Measurements from ENCODE around the gene PSME3. TPM values are rescaled to one million over a fixed set of nuclear protein-coding genes. Genes with fewer than 3 reads are reported as not detected.
"Not testable (repeated sequence)": the region's sequence is repeated elsewhere in the genome, so short reads cannot be mapped to it uniquely, and the experiment has no call there.

PSME3 gene
- total and polyA plus RNA-seq, 9 of the 15 experiments (the other 6 are each of a cell fraction or from before 2014, with no cell fraction given) = 31.2 to 275 (median 141) TPM

GRCh38 chr17:42873932-42874695, 40.9 kb downstream of the PSME3 start:
- H4K20me1 ChIP-seq (replicated peaks; ENCODE audit: control insufficient read depth, insufficient read depth, low read length); intact Hi-C loops (cut with micrococcal nuclease); CTCF ChIA-PET (ENCODE audit: low intra/inter-chr PET ratio); H3K36me3 ChIP-seq (ENCODE audit: control insufficient read depth, insufficient read depth, low read length); H3K9ac ChIP-seq (ENCODE audit: insufficient read depth in 1 of 2, low read depth in 2 of 2, low read length in 2 of 2); DNase-seq (ENCODE audit: extremely low read depth in 1 of 4, low spot score in 3 of 4); POLR2A ChIA-PET; H3K4me3 ChIP-seq; FAIRE-seq; in situ Hi-C loops (cut with MboI); ATAC-seq; BruUV-seq (replicated peaks); H3K79me2 ChIP-seq (ENCODE audit: control insufficient read depth, insufficient read depth, low read length); H3K27ac ChIP-seq (ENCODE audit: extremely low read depth, low read depth, low read length); H3K4me2 ChIP-seq (ENCODE audit: insufficient read depth, low read length); H3K9me3 ChIP-seq (replicated peaks; ENCODE audit: control insufficient read depth, insufficient read depth, low read depth, low read length); H3K9me1 ChIP-seq (ENCODE audit: control insufficient read depth, insufficient read depth, low read length); H2AFZ ChIP-seq (ENCODE audit: low read depth, low read length): not testable (repeated sequence)
- peaks cover 23 to 34% of the 10 kb centered on the region in 2 experiments for H3K27me3 ChIP-seq (ENCODE audit: control insufficient read depth in 2 of 2, insufficient read depth in 2 of 2, low read length in 2 of 2)
- TF ChIP-seq TFE3 (CRISPR knock-in tag; IDR thresholded peaks at IDR 0.05) (0 out of 2 replicates have a peak, but pooled peaks have one; percentile 13), ESRRA (IDR thresholded peaks at IDR 0.05; ENCODE audit: borderline replicate concordance, low read depth) (0 out of 2 replicates have a peak, but pooled peaks have one; percentile 18)
- 5% methylated on average over 6 of the region's 12 CpGs for WGBS (ENCODE audit: insufficient coverage, low coverage, missing lambda C conversion rate)
- H3K4me1 ChIP-seq (replicated peaks in 1 of 2; ENCODE audit: control insufficient read depth in 2 of 2, insufficient read depth in 2 of 2, low read length in 2 of 2) = peaks cover 2 to 17% of the 10 kb centered on the region in 2 experiments; a peak in 2 of 5 replicates

Measured in K562 (cell line).